Stomach (tissue), 9 donors: ENCODE data around the gene ANTXR1. TPM values are rescaled to one million over a fixed set of nuclear protein-coding genes. Genes with fewer than 3 reads are reported as not detected.

Experiments used
- DNase-seq, 2 donors: peaks; one replicate each; pipeline versions ENCODE4 v3.0.0 to v3.0.0-alpha.2; 2013 to 2019
- H3K27ac ChIP-seq, 5 donors: fragments of 200-600 bp in 4 of 5; sonication (generic) in 4 of 5; one replicate each; pipeline ENCODE4 v1.5.1; 2013 to 2019; ENCODE audit warnings: mild to moderate bottlenecking in 1 of 5, moderate library complexity in 1 of 5
- H3K27me3 ChIP-seq, 3 donors: fragments of 200-600 bp; sonication (generic); one replicate each; pipeline ENCODE4 v1.5.1; 2017 to 2019; ENCODE audit warnings: mixed run types in 1 of 3
- H3K36me3 ChIP-seq, 4 donors: fragments of 200-600 bp; sonication (generic); 1 replicate in 3 of 4; 2 replicates in 1 of 4; pipeline ENCODE4 v1.5.1; 2016 to 2019
- H3K4me1 ChIP-seq, 4 donors: fragments of 200-600 bp; sonication (generic); one replicate each; pipeline ENCODE4 v1.5.1; 2016 to 2019
- H3K4me3 ChIP-seq, 4 donors: fragments of 200-600 bp; sonication (generic) in 3 of 4; one replicate each; pipeline ENCODE4 v1.5.1; 2016 to 2019; ENCODE audit warnings: mild to moderate bottlenecking in 1 of 4
- H3K9me3 ChIP-seq, 4 donors: fragments of 200-600 bp; sonication (generic); one replicate each; pipeline ENCODE4 v1.5.1; 2016 to 2019
- EP300 ChIP-seq: sonication (generic); formaldehyde crosslinking; IDR thresholded peaks from one replicate; pipeline ENCODE4 v1.6.1; 2017; ENCODE audit warnings: antibody characterized with exemption
- POLR2A ChIP-seq, 4 donors: fragments of 450-650 bp; IDR thresholded peaks; one replicate each; pipeline ENCODE4 v1.6.1; 2016; ENCODE audit warnings: antibody characterized with exemption in 4 of 4, control low read depth in 2 of 4, mild to moderate bottlenecking in 1 of 4, moderate library complexity in 1 of 4
- POLR2AphosphoS5 ChIP-seq, 3 donors: sonication (generic); formaldehyde crosslinking; IDR thresholded peaks; one replicate each; pipeline ENCODE4 v1.6.1; 2016; ENCODE audit warnings: antibody characterized with exemption in 3 of 3
- WGBS, 5 donors: extraction: QIAGEN DNeasy Blood & Tissue Kit in 3 of 5; methylation state at CpG; one replicate each; pipeline versions ENCODE4 v1.1.5 to v1.1.7; 2013 to 2018; 5-methylcytosine and 5-hydroxymethylcytosine counted together
- intact Hi-C: fragments of 100-400 bp; cut with DNase I; formaldehyde crosslinking; loops from one replicate; pipeline ENCODE4 v1.15.1; 2023; ENCODE audit warnings: low total_unique reads
- polyA plus RNA-seq, 3 donors: library from polyadenylated mRNA; stranded (reverse); fragments of 200-250 nt; gene quantifications; one replicate each; pipeline ENCODE4 v1.2.3, GENCODE V29; 2013
- total RNA-seq, 5 donors: library from RNA; depleted of rRNA; stranded (reverse); fragments of >200 nt; gene quantifications; one replicate each; pipeline versions ENCODE4 v1.1.0 to v1.2.3, GENCODE V29; 2014 to 2016
- TF ChIP-seq, protein P1 (sequence below), 7 experiments: fragments of 450-650 bp in 4 of 7; fragments of 200-600 bp in 3 of 7; sonication (generic) in 3 of 7; IDR thresholded peaks; one replicate each; pipeline ENCODE4 v1.5.1; 2016 to 2019; ENCODE audit warnings: antibody characterized with exemption in 7 of 7, control low read depth in 2 of 7, mild to moderate bottlenecking in 1 of 7
- donor health status: healthy with polysubstance abuse.
- donor health status: Bipolar disorder and iron deficiency.
- donor health status: healthy.

Gene ANTXR1
- total and polyA plus RNA-seq, 8 donors: 5.8 to 32.5 (median 13.7) TPM

GRCh38 chr2:69067866-69068265, 54.9 kb downstream of the ANTXR1 start:
- Histone ChIP-seq H3K36me3 (no peaks in the 10 kb centered on the region), H3K27me3 (no peaks in the 10 kb centered on the region), H3K9me3 (no peaks in the 10 kb centered on the region), H3K27ac (peak overlapping the region in 2 of 5 donors; percentile 52 to 57), H3K4me1 (peaks cover 0 to 5% (median 0%) of the 10 kb centered on the region in 4 donors), H3K4me3 (no peak overlapping the region)
- TF ChIP-seq POLR2A (IDR thresholded peaks at IDR 0.05) (no peak), EP300 (no peak), POLR2AphosphoS5 (IDR thresholded peaks at IDR 0.05) (no peak)
- TF ChIP-seq, protein P1, sequence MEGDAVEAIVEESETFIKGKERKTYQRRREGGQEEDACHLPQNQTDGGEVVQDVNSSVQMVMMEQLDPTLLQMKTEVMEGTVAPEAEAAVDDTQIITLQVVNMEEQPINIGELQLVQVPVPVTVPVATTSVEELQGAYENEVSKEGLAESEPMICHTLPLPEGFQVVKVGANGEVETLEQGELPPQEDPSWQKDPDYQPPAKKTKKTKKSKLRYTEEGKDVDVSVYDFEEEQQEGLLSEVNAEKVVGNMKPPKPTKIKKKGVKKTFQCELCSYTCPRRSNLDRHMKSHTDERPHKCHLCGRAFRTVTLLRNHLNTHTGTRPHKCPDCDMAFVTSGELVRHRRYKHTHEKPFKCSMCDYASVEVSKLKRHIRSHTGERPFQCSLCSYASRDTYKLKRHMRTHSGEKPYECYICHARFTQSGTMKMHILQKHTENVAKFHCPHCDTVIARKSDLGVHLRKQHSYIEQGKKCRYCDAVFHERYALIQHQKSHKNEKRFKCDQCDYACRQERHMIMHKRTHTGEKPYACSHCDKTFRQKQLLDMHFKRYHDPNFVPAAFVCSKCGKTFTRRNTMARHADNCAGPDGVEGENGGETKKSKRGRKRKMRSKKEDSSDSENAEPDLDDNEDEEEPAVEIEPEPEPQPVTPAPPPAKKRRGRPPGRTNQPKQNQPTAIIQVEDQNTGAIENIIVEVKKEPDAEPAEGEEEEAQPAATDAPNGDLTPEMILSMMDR (IDR thresholded peaks at IDR 0.05): no peak
- DNase-seq: no peak
- intact Hi-C loops: no loop called here

DNA sequence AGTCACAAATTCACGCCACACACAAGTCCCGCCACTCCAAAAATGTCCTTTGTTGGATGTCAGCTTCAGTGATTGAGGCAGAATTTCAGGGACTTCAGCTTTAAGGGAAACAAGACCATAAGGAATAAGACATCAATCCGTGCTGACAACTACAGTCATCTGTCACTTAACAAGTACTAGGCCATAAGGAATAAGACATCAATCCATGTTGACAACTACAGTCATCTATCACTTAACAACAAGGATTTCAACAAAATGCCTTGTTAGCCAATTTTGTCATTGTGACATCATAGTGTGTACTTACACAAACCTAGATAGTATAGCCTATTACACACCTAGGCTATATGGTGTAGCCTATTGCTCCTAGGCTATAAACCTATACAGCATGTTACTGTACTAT, 58.0 kb downstream of the ANTXR1 start:
- Histone ChIP-seq H3K27ac (no peak overlapping the region), H3K4me1 (peaks cover 0 to 9% (median 2%) of the 10 kb centered on the region in 4 donors), H3K9me3 (no peaks in the 10 kb centered on the region), H3K4me3 (no peak overlapping the region), H3K27me3 (no peaks in the 10 kb centered on the region), H3K36me3 (peaks cover 0 to 4% (median 0%) of the 10 kb centered on the region in 4 donors)
- DNase-seq: no peak
- 78 to 93% (median 91%) methylated on average over 3 of the region's 3 CpGs for WGBS, 5 donors
- TF ChIP-seq, protein P1 (IDR thresholded peaks at IDR 0.05): no peak
- TF ChIP-seq POLR2AphosphoS5 (IDR thresholded peaks at IDR 0.05) (no peak), POLR2A (IDR thresholded peaks at IDR 0.05) (no peak), EP300 (no peak)
- intact Hi-C loops: no loop called here

DNA sequence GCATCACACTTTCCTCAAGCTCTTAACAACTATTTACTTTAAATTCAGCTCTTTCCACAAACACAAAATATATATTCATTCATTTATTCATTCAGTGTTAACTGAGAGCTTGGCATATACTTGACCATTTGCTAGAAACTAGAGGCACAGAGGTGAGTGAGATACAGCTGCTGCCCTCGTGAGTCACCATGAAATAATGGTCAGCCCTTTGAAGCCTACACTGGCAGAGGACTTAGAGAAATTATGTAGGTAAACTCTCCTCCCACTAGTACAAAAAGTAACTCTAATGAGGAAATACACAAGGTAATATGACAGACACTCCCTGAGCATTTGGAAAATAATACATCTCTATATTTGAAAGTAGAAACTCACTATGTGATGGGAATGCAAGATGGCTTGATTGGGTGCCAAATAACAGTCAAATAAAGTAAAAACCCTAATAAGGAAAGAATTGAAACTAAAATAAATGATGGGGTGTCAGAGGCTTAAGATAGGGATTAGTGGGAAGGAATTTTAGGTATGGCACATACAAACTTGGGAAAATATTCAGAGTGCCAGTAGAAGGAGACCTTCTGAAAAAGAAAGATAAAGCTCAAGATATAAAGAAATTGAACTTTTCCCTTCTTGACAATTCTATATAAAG, 61.1 kb downstream of the ANTXR1 start:
- H3K27me3 ChIP-seq: no peaks in the 10 kb centered on the region

DNA sequence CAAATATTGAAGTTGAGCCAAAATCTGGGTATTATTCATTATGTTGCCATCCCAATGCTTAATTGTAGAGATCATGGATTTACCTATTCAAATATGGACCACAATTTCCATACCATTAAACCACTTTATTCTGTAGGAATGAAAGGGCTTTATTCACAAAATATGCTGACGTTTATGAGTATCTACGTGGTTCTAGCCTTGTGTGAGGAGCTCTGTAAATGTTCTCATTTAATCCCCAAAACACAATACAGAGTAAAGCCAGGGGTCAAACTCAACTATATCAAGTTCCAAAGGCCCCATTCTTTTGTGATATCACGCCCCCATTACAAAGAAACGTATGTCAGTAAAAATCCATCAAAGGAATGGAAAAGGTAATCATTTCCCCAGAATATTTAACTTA, 61.9 kb downstream of the ANTXR1 start:
- Histone ChIP-seq H3K27ac (no peak overlapping the region), H3K27me3 (no peaks in the 10 kb centered on the region), H3K4me3 (no peak overlapping the region), H3K4me1 (peaks cover 0 to 9% (median 0%) of the 10 kb centered on the region in 4 donors), H3K36me3 (peaks cover 0 to 15% (median 8%) of the 10 kb centered on the region in 4 donors), H3K9me3 (no peaks in the 10 kb centered on the region)
- TF ChIP-seq, protein P1 (IDR thresholded peaks at IDR 0.05): no peak
- TF ChIP-seq POLR2A (IDR thresholded peaks at IDR 0.05) (no peak), POLR2AphosphoS5 (IDR thresholded peaks at IDR 0.05) (no peak), EP300 (no peak)
- DNase-seq: no peak
- intact Hi-C loops: no loop called here
- whole genome bisulfite sequencing, 5 donors: 82 to 94% (median 88%) methylated on average over 4 of the region's 4 CpGs

More for the DNA sequence above, 61.1 kb downstream of the ANTXR1 start:
- Histone ChIP-seq H3K36me3 (peaks cover 0 to 15% (median 8%) of the 10 kb centered on the region in 4 donors), H3K27ac (no peak overlapping the region), H3K4me1 (peaks cover 0 to 9% (median 0%) of the 10 kb centered on the region in 4 donors), H3K4me3 (no peak overlapping the region), H3K9me3 (no peaks in the 10 kb centered on the region)
- no peak for TF ChIP-seq POLR2A (IDR thresholded peaks at IDR 0.05)
- TF ChIP-seq POLR2AphosphoS5 (IDR thresholded peaks at IDR 0.05): no peak
- no peak for TF ChIP-seq EP300
- TF ChIP-seq, protein P1 (IDR thresholded peaks at IDR 0.05): no peak
- 51 to 77% (median 65%) methylated on average over 1 of the region's 1 CpG for WGBS, 5 donors
- intact Hi-C loops: no loop called here
- DNase-seq: no peak
